HK-2 (cell line): ENCODE data around the gene PACRG.

ENCODE experiments used
- DNase-seq: peaks from one replicate; pipeline ENCODE4 v3.0.0-alpha.2; 2018; ENCODE audit not compliant: unreplicated experiment

The PACRG gene

DNA sequence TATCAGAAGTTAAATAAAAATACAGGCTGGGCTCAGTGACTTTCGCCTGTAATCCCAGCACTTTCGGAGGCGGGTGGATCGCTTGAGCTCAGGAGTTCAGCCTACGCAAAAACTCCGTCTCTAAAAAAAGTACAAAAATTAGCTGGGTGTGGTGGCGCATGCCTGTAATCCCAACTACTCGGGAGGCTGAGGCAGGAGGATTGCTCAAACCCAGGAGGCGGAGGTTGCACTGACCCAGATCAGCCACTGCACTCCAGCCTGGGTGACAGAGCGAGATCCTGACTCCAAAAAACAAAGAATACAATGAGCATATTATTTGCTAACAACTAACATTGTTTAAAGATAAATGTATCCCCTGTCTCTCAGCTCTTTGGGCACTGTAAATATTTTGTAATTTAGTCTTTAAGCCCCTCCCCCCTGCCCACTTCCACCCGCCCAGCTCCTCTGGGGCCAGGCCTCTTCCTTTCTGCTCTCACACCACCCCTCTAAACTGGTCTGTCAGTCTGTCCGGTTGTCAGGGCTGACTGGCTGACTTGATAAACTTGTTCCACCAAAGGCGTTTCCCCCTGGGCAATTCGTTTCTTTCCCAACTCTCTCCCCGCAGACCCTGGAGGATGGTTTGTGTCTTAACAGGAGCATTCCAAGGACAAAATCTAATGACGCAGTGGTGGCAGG, 624.4 kb downstream of the PACRG start:
- no peak for DNase-seq

- DNase-seq, result no peak
These were observed 625.2 kb downstream of the PACRG start for GRCh38 chr6:163352966-163353365.

DNA sequence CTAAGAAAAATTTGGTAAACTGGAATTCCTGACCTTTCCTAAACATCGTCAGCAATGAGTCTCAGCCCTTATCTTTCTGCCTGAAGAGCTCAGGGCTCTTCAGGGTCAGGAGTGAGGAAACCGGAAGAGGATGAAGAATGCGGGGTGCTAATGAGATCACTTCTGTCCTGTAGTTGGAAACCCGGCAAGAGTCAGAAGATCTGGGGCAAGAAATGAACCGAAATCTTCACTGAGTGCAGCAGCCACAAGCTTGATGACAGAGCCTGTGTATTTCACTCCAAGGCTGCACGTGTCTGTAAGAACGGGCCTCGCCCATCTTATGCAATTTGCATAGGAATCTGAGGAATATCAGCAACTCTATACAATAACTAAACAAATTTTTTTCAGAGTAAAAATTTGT, 626.3 kb downstream of the PACRG start:
- no peak for DNase-seq

GRCh38 chr6:163354761-163355425, 627.1 kb downstream of the PACRG start:
- DNase-seq, result peak; percentile 54

GRCh38 chr6:163355426-163355991, 627.7 kb downstream of the PACRG start:
- peak; percentile 71 for DNase-seq

- DNase-seq, result peak; percentile 56
These were observed 628.5 kb downstream of the PACRG start for GRCh38 chr6:163356324-163356723.

DNA sequence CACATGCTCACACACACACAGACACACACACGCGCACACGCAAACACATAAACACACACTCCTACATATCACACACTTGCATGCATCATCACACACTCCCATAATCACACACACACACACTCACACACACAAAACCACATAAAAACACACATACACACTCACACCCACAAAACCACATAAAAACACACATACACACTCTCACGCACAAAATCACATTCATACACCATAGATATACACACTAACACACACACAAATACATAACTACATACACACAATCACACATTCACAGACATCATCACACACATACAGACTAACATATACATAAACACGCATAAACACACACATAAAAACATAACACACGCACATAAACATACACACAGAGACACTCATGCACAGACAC, 629.0 kb downstream of the PACRG start:
- DNase-seq, result no peak

DNA sequence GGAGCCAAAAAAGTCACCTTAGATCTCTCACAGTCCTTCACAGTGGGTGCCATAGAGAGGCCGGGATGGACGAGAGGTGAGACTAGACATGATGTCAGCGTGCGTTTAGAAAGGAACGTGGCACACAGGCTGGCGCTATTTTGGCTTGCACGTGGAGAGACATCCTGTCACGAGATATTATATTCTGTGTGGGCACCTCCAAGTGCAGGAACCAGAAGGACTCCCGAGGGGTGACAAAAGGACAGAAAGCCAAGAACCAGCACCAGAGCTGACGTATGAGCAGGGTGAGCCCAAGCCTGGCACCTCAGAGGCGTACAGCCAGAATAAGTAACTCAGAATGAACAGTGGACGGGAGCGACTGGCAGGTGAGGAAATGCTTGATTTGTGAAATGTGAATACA, 636.9 kb downstream of the PACRG start:
- DNase-seq, result no peak
